Measurements from ENCODE around the gene SKIC3. TPM values are rescaled to one million over a fixed set of nuclear protein-coding genes. Genes with fewer than 3 reads are reported as not detected.

The SKIC3 gene
- total and polyA plus RNA-seq, 8 donors = 74.9 to 116 (median 92.3) TPM

DNA sequence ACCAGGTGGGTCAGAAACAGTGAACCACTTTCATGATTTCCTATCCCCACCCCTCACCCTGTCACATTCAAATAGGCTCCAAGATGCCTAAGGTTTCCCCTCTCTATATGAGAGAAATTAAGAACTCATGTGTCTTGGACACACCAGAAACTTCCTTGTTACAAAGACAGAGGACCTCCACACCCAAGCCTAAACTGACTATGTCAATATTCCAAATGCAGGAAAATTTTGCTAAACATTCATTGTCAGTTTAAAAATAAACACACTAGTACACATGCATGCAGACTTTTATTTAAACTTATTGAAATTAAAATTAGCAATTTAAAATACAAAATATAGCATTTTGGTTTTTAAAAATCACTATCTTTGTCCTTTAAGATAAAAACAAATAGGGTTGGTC, 26.2 kb downstream of the SKIC3 start:
- ATAC-seq (no peak), DNase-seq (no peak)
- TF ChIP-seq, protein P1, sequence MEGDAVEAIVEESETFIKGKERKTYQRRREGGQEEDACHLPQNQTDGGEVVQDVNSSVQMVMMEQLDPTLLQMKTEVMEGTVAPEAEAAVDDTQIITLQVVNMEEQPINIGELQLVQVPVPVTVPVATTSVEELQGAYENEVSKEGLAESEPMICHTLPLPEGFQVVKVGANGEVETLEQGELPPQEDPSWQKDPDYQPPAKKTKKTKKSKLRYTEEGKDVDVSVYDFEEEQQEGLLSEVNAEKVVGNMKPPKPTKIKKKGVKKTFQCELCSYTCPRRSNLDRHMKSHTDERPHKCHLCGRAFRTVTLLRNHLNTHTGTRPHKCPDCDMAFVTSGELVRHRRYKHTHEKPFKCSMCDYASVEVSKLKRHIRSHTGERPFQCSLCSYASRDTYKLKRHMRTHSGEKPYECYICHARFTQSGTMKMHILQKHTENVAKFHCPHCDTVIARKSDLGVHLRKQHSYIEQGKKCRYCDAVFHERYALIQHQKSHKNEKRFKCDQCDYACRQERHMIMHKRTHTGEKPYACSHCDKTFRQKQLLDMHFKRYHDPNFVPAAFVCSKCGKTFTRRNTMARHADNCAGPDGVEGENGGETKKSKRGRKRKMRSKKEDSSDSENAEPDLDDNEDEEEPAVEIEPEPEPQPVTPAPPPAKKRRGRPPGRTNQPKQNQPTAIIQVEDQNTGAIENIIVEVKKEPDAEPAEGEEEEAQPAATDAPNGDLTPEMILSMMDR (IDR thresholded peaks at IDR 0.05) = no peak
- H3K27me3 ChIP-seq = no peaks in the 10 kb centered on the region
- H3K36me3 ChIP-seq = peaks cover 0 to 55% of the 10 kb centered on the region in 2 donors
- no peaks in the 10 kb centered on the region for H3K4me1 ChIP-seq
- no peak overlapping the region for H3K27ac ChIP-seq
- no peak overlapping the region for H3K4me3 ChIP-seq
- H3K9me3 ChIP-seq = no peaks in the 10 kb centered on the region
- intact Hi-C loops (cut with DNase I) = no loop called here

DNA sequence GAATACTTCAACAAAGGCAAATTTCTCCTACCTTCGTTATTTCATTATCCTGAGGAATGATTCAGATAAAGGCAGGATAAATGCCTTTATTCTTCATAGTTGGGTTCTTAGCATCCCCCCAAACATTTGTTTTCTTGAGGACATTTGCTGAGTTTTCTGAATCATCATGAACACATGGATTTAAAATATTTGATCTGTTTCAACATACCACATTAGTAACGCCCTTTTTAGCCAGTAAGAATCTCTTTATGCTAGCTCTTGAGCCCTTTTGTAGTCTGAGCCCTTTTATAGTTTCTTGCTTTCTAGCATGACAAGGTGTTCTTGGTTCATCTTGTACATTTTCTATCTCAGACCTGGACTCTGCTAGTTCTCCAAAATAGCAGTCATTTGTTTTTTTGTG, 27.9 kb downstream of the SKIC3 start:
- H3K9me3 ChIP-seq = no peaks in the 10 kb centered on the region
- no peaks in the 10 kb centered on the region for H3K4me1 ChIP-seq
- TF ChIP-seq, protein P1 (IDR thresholded peaks at IDR 0.05) = no peak
- ATAC-seq = no peak
- no peak overlapping the region for H3K4me3 ChIP-seq
- intact Hi-C loops (cut with DNase I) = no loop called here
- H3K27me3 ChIP-seq = no peaks in the 10 kb centered on the region
- DNase-seq = no peak
- H3K36me3 ChIP-seq = peaks cover 0 to 72% of the 10 kb centered on the region in 2 donors
- no peak overlapping the region for H3K27ac ChIP-seq

DNA sequence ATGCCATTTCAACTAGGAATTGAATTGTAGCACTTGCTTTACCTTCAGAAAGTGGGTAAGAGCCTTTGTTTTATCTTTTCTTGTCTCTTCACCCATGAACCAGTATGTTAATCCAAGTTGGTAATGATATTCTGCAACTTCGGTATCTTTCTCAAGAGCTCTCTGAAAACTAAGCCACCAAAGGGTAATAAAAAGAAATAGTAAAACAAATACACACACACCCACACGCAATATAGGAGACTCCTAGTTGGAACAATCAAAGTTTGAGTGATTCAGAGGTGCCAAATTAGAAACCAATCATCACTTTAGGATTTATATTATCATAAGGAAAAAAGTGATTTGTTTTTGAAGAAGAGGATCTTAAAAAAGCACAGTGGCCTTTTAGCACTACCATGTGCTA, 30.4 kb downstream of the SKIC3 start:
- H3K27me3 ChIP-seq = no peaks in the 10 kb centered on the region
- no peak for DNase-seq
- H3K36me3 ChIP-seq = peaks cover 0 to 86% of the 10 kb centered on the region in 2 donors
- TF ChIP-seq, protein P1 (IDR thresholded peaks at IDR 0.05) = no peak
- no peak overlapping the region for H3K4me3 ChIP-seq
- intact Hi-C loops (cut with DNase I) = no loop called here
- H3K4me1 ChIP-seq = no peaks in the 10 kb centered on the region
- no peaks in the 10 kb centered on the region for H3K9me3 ChIP-seq
- ATAC-seq = no peak
- no peak overlapping the region for H3K27ac ChIP-seq

- H3K36me3 ChIP-seq = peaks cover 0 to 92% of the 10 kb centered on the region in 2 donors
- H3K27me3 ChIP-seq = no peaks in the 10 kb centered on the region
- TF ChIP-seq, protein P1 (IDR thresholded peaks at IDR 0.05) = no peak
- H3K9me3 ChIP-seq = no peaks in the 10 kb centered on the region
- H3K4me3 ChIP-seq = no peak overlapping the region
- intact Hi-C loops (cut with DNase I) = no loop called here
- H3K4me1 ChIP-seq = no peaks in the 10 kb centered on the region
- no peak overlapping the region for H3K27ac ChIP-seq
- DNase-seq (no peak), ATAC-seq (no peak)
These were observed 34.6 kb downstream of the SKIC3 start for GRCh38 chr5:95520206-95520605.

DNA sequence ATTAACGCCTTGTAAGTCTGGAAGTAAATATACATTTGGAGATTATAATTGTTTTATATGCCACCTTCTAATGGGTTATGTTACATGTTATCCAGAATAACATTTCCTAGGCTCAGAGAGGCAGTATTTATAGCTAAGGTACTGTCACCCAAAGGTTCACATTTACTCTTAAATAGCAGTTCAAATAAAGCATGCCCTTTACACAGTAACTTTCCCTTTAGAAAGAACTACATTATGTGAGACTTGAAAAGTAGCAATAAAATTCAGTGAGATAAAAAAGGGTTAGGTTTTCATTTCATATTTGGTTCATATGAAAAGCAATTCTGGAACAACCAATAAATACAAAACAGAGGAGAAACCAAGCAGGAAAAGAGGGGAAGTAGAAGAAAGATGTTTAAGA, 35.1 kb downstream of the SKIC3 start:
- ATAC-seq (no peak), DNase-seq (no peak)
- intact Hi-C loops (cut with DNase I) = no loop called here
- H3K9me3 ChIP-seq = no peaks in the 10 kb centered on the region
- H3K36me3 ChIP-seq = peaks cover 0 to 92% of the 10 kb centered on the region in 2 donors
- H3K4me3 ChIP-seq = no peak overlapping the region
- TF ChIP-seq, protein P1 (IDR thresholded peaks at IDR 0.05) = no peak
- no peaks in the 10 kb centered on the region for H3K27me3 ChIP-seq
- no peaks in the 10 kb centered on the region for H3K4me1 ChIP-seq
- H3K27ac ChIP-seq = no peak overlapping the region
